ENCODE data around the gene UROC1.

The UROC1 gene

GRCh38 chr3:126501736-126502135, 15.8 kb downstream of the UROC1 start:
- DNase-seq (ENCODE audit: low read depth, low spot score) = no peak
- in situ Hi-C loops (cut with HindIII; ENCODE audit: low sequenced_read_pairs) = no loop called here
- no peak overlapping the region for H3K4me3 ChIP-seq (ENCODE audit: low read depth, low read length)
- TF ChIP-seq CTCF (IDR thresholded peaks at IDR 0.05; ENCODE audit: low read depth, low read length) = no peak

DNA sequence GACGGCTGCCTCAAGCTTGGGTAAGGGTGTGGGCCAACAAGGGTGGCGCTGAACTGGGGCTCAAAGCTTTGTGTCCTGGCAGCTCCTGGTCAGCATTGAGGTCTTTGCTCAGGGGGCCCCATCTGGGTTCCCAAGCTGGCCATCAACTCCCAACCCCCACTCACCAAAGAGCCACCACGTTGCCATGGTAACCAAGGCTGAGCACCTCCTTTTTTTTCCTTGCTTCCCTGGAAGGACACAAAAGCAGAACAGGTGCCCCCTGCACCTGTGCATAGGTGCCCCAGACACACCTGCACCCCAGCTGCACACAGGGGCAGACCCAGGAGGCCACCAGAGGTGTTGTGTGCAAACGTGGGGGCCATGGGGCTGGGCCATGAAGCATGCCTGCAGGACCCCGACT, 16.5 kb downstream of the UROC1 start:
- in situ Hi-C loops (cut with HindIII; ENCODE audit: low sequenced_read_pairs) = no loop called here
- no peak for DNase-seq (ENCODE audit: low read depth, low spot score)
- no peak overlapping the region for H3K4me3 ChIP-seq (ENCODE audit: low read depth, low read length)
- no peak for TF ChIP-seq CTCF (IDR thresholded peaks at IDR 0.05; ENCODE audit: low read depth, low read length)

- in situ Hi-C loops (cut with HindIII; ENCODE audit: low sequenced_read_pairs) = no loop called here
- TF ChIP-seq CTCF (IDR thresholded peaks at IDR 0.05; ENCODE audit: low read depth, low read length) = no peak
- H3K4me3 ChIP-seq (ENCODE audit: low read depth, low read length) = no peak overlapping the region
- DNase-seq (ENCODE audit: low read depth, low spot score) = no peak
These were observed 17.6 kb downstream of the UROC1 start for GRCh38 chr3:126500016-126500415.

GRCh38 chr3:126499401-126499800, 18.2 kb downstream of the UROC1 start:
- DNase-seq (ENCODE audit: low read depth, low spot score) = no peak
- H3K4me3 ChIP-seq (ENCODE audit: low read depth, low read length) = no peak overlapping the region
- in situ Hi-C loops (cut with HindIII; ENCODE audit: low sequenced_read_pairs) = no loop called here
- no peak for TF ChIP-seq CTCF (IDR thresholded peaks at IDR 0.05; ENCODE audit: low read depth, low read length)

DNA sequence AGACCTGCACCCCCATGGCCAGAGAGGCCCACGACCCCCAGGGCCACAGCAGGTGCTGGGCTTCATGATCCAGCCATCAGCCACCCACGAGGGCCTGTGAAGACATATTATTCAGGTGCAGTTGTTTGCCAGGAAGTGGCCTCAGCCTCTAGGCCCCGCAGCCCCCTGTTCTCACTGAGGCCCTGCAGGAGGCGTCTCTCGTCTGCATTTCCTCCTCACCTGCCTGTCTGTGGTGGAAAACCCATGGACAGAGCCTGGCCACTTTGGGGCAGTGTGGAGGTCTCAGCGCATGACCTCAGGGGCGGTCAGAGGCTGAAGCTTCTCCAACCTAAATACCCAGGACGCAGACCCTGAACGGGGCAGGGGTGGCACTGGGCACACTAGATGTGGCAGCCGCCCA, 18.6 kb downstream of the UROC1 start:
- DNase-seq (ENCODE audit: low read depth, low spot score) = no peak
- H3K4me3 ChIP-seq (ENCODE audit: low read depth, low read length) = no peak overlapping the region
- in situ Hi-C loops (cut with HindIII; ENCODE audit: low sequenced_read_pairs) = no loop called here
- no peak for TF ChIP-seq CTCF (IDR thresholded peaks at IDR 0.05; ENCODE audit: low read depth, low read length)

DNA sequence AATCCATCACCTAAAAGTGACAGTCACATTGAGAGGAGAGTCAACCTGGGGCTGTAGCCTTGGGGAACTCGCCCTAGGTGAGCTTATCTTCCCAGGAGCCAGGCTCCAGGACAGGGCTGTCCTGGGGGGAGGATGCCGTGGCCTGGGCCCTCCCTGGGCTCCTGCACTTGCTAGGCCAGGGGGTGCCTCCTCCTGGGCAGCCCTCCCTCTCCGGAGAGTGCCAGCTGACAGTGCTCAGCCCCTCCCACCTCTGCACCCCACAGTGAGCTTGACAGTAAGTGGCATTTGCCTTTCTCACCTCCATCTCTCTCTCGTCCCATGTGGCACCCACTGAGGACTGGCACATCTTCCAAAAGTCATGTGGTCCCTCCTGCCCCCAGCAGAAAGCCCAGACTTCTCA, 19.1 kb downstream of the UROC1 start:
- DNase-seq (ENCODE audit: low read depth, low spot score) = no peak
- in situ Hi-C loops (cut with HindIII; ENCODE audit: low sequenced_read_pairs) = no loop called here
- H3K4me3 ChIP-seq (ENCODE audit: low read depth, low read length) = no peak overlapping the region
- TF ChIP-seq CTCF (IDR thresholded peaks at IDR 0.05; ENCODE audit: low read depth, low read length) = no peak

DNA sequence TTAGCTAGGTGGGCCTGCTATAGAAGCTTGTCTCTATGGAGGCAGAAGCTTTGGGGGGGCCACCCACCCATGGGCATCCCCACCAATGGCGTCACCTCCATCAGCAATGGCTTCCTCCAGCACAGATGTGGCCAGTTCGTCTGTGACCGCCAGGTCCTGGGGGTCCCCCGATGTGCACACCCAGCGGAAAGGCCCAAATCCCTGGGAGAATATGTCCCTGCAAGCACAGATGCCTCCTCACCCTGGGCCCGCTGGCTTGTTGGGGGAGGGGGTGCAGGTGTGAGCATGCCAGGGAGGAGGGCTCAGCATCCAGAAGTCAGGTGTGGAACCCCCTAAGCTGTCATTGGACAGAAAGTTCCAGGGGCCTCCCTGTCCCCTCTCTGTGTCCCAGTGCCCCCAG, 19.6 kb downstream of the UROC1 start:
- TF ChIP-seq CTCF (IDR thresholded peaks at IDR 0.05; ENCODE audit: low read depth, low read length) = no peak
- in situ Hi-C loops (cut with HindIII; ENCODE audit: low sequenced_read_pairs) = no loop called here
- H3K4me3 ChIP-seq (ENCODE audit: low read depth, low read length) = no peak overlapping the region
- no peak for DNase-seq (ENCODE audit: low read depth, low spot score)

Measured in astrocyte of the spinal cord (primary cell).